Testis (tissue), 3 donors: ENCODE measurements around the gene RUNX3. TPM values are rescaled to one million over a fixed set of nuclear protein-coding genes. Genes with fewer than 3 reads are reported as not detected.

Experiments
- DNase-seq: peaks from one replicate; pipeline ENCODE4 v3.0.0-alpha.2; 2019
- H3K27ac ChIP-seq, 2 donors: fragments of 200-600 bp; sonication (generic); one replicate each; pipeline ENCODE4 v1.5.1; 2019
- H3K27me3 ChIP-seq: fragments of 200-600 bp; sonication (generic); one replicate; pipeline ENCODE4 v1.5.1; 2019
- H3K36me3 ChIP-seq: fragments of 200-600 bp; sonication (generic); one replicate; pipeline ENCODE4 v1.5.1; 2017; ENCODE audit warnings: low read depth; ENCODE audit errors: missing control alignments
- H3K4me1 ChIP-seq: fragments of 200-600 bp; sonication (generic); one replicate; pipeline ENCODE4 v1.5.1; 2019
- H3K4me3 ChIP-seq, 2 donors: fragments of 200-600 bp; sonication (generic); one replicate each; pipeline ENCODE4 v1.5.1; 2017 to 2019
- H3K9me3 ChIP-seq: fragments of 200-600 bp; sonication (generic); one replicate; pipeline ENCODE4 v1.5.1; 2017
- CTCF ChIP-seq, 3 experiments: fragments of 450-650 bp in 2 of 3; fragments of 200-600 bp in 1 of 3; sonication (generic) in 1 of 3; IDR thresholded peaks; one replicate each; pipeline ENCODE4 v1.5.1; 2016 to 2019; ENCODE audit warnings: antibody characterized with exemption in 3 of 3, mild to moderate bottlenecking in 2 of 3, moderate library complexity in 1 of 3
- POLR2A ChIP-seq: fragments of 450-650 bp; IDR thresholded peaks from one replicate; pipeline ENCODE4 v1.6.1; 2017; ENCODE audit warnings: antibody characterized with exemption, mild to moderate bottlenecking, moderate library complexity
- WGBS, 2 donors: methylation state at CpG; one replicate each; pipeline ENCODE4 v1.1.5; 2018; 5-methylcytosine and 5-hydroxymethylcytosine counted together
- intact Hi-C: fragments of 100-400 bp; cut with DNase I; formaldehyde crosslinking; loops from one replicate; pipeline ENCODE4 v1.15.1; 2023; ENCODE audit warnings: low total_unique reads
- polyA plus RNA-seq: library from polyadenylated mRNA; stranded (reverse); fragments of 350-450 nt; fragmentation: Illumina TruSeq; extraction: RNeasy Lipid Tissue Mini Kit (QIAGEN cat#74804); gene quantifications from one replicate; pipeline ENCODE4 v1.2.3, GENCODE V29; 2014; ENCODE audit warnings: low read depth, low replicate concordance; ENCODE audit not compliant: insufficient read depth
- total RNA-seq, 2 donors: library from RNA; depleted of rRNA; stranded (reverse); fragments of >200 nt; gene quantifications; one replicate each; pipeline ENCODE4 v1.2.3, GENCODE V29; 2016

The RUNX3 gene
- total and polyA plus RNA-seq, 3 donors from 2014 or later, result 5.1 to 6.4 (median 5.7) TPM

- no peak overlapping the region for H3K4me3 ChIP-seq
- 63% methylated on average over 5 of the region's 5 CpGs for WGBS, 2 donors
- H3K9me3 ChIP-seq, result no peaks in the 10 kb centered on the region
- H3K36me3 ChIP-seq, result no peaks in the 10 kb centered on the region
- intact Hi-C loops, result no loop called here
- H3K27me3 ChIP-seq, result no peaks in the 10 kb centered on the region
- no peaks in the 10 kb centered on the region for H3K4me1 ChIP-seq
- DNase-seq, result no peak
- no peak for TF ChIP-seq POLR2A
- no peak for TF ChIP-seq CTCF (IDR thresholded peaks at IDR 0.05)
- H3K27ac ChIP-seq, result no peak overlapping the region
Measured at GRCh38 chr1:24952413-24952841, 22.4 kb upstream of the RUNX3 start.

DNA sequence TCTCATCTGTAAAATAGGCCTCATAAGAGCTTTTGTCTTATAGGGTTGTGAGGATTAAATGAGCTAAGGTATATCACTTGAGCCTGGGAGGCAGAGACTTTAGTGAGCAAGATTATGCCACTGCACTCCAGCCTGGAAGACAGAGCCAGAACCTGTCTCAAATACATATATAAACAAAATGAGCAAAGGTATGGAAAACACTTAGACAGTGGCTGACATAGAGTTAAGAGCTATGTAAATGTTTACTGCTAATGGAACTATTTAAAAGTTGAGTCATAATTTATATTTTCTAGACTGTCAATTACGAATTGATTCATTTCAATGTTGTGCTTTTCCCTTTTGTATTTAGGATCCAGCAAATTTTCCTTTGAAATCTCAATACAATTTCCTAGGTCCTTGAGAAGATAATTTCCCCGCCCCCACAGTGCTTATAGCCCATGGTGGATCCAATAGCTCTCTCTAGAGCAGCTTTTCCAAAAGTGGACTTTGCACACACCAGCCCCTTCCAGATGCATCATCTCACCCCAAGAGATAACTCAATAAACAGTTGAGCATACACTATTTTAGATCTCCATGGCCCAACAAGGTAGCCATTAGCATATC, 21.8 kb upstream of the RUNX3 start:
- 90 to 94% methylated on average over 2 of the region's 2 CpGs for WGBS, 2 donors
- Histone ChIP-seq H3K4me3 (no peak overlapping the region), H3K27me3 (no peaks in the 10 kb centered on the region), H3K9me3 (no peaks in the 10 kb centered on the region), H3K4me1 (no peaks in the 10 kb centered on the region), H3K27ac (no peak overlapping the region), H3K36me3 (no peaks in the 10 kb centered on the region)
- intact Hi-C loops, result no loop called here
- TF ChIP-seq POLR2A, result no peak
- TF ChIP-seq CTCF (IDR thresholded peaks at IDR 0.05), result no peak
- DNase-seq, result no peak

- DNase-seq, result no peak
- H3K9me3 ChIP-seq, result no peaks in the 10 kb centered on the region
- WGBS, 2 donors, result 69 to 87% methylated on average over 6 of the region's 6 CpGs
- no peak for TF ChIP-seq CTCF (IDR thresholded peaks at IDR 0.05)
- TF ChIP-seq POLR2A, result no peak
- intact Hi-C loops, result no loop called here
- no peaks in the 10 kb centered on the region for H3K4me1 ChIP-seq
- H3K27me3 ChIP-seq, result no peaks in the 10 kb centered on the region
- no peak overlapping the region for H3K27ac ChIP-seq
- no peak overlapping the region for H3K4me3 ChIP-seq
- no peaks in the 10 kb centered on the region for H3K36me3 ChIP-seq
Measured at GRCh38 chr1:24951337-24951736, 21.3 kb upstream of the RUNX3 start.

- Histone ChIP-seq H3K9me3 (no peaks in the 10 kb centered on the region), H3K36me3 (no peaks in the 10 kb centered on the region), H3K4me1 (no peaks in the 10 kb centered on the region), H3K4me3 (no peak overlapping the region), H3K27me3 (no peaks in the 10 kb centered on the region), H3K27ac (no peak overlapping the region)
- no peak for DNase-seq
- TF ChIP-seq POLR2A (no peak), CTCF (IDR thresholded peaks at IDR 0.05) (no peak)
- intact Hi-C loops, result no loop called here
- WGBS, 2 donors, result 76 to 84% methylated on average over 8 to 12 of the region's 12 CpGs
Measured at GRCh38 chr1:24949331-24949881, 19.3 kb upstream of the RUNX3 start.
